K562 (cell line): ENCODE measurements around the gene ITGAX. TPM values are rescaled to one million over a fixed set of nuclear protein-coding genes. Genes with fewer than 3 reads are reported as not detected.

Experiments
- ATAC-seq: fragments of 200-7000 bp; cut with Tn5 transposase; 3 replicates; pipeline ENCODE4 v1.9.1; 2020; ENCODE audit warnings: moderate library complexity
- BruUV-seq: library from RNA; stranded (reverse); fragments of 400-500 nt; replicated peaks from 2 replicates; lab custom pipeline; 2021; lab: Mats Ljungman, UMichigan
- CTCF ChIA-PET: fragments of 300-600 bp; formaldehyde crosslinking; extraction: SDS; loops from one replicate; lab custom pipeline; 2021; ENCODE audit warnings: low intra/inter-chr PET ratio; lab: Yijun Ruan, JAX
- POLR2A ChIA-PET: fragments of 300-600, 350-650 bp; sonication (Branson Sonifier 250); formaldehyde crosslinking; extraction: SDS; loops from one replicate; lab custom pipeline; 2021; ENCODE audit warnings: antibody characterized with exemption, inconsistent platforms; lab: Yijun Ruan, JAX
- DNase-seq, 4 experiments: peaks; one replicate each; pipeline versions ENCODE4 v3.0.0 to v3.0.0-alpha.2; 2011 to 2018; ENCODE audit warnings: low spot score in 3 of 4, mixed read lengths in 3 of 4; ENCODE audit errors: extremely low read depth in 1 of 4
- FAIRE-seq: peaks from 2 replicates; lab custom pipeline; 2011; peaks lifted over from hg19 to GRCh38; lab: Jason Lieb, UNC
- H2AFZ ChIP-seq: 2 replicates; pipeline ENCODE4 v1.6.0; 2011; ENCODE audit warnings: low read depth, low read length, control low read depth, inconsistent platforms
- H3K27ac ChIP-seq: fragments of 200-600 bp; 3 replicates; pipeline ENCODE4 v1.8.0; 2011; ENCODE audit warnings: low read depth, mild to moderate bottlenecking, control low read depth, inconsistent platforms, low read length, moderate library complexity, mixed read lengths; ENCODE audit errors: extremely low read depth
- H3K27me3 ChIP-seq, 2 experiments: fragments of 300-600 bp in 1 of 2; 2 replicates in 1 of 2; 3 replicates in 1 of 2; pipeline versions ENCODE4 v1.6.0 to v1.8.0; 2011; ENCODE audit warnings: inconsistent platforms in 2 of 2, low read length in 2 of 2, mild to moderate bottlenecking in 1 of 2, mixed read lengths in 1 of 2, moderate library complexity in 1 of 2; ENCODE audit not compliant: control insufficient read depth in 2 of 2, insufficient read depth in 2 of 2
- H3K36me3 ChIP-seq: fragments of 300-600 bp; 3 replicates; pipeline ENCODE4 v1.8.0; 2011; ENCODE audit warnings: mild to moderate bottlenecking, low read length, inconsistent platforms; ENCODE audit not compliant: control insufficient read depth, insufficient read depth
- H3K4me1 ChIP-seq, 2 experiments: fragments of 200-600 bp in 1 of 2; replicated peaks in 1 of 2; 2 replicates in 1 of 2; 3 replicates in 1 of 2; pipeline versions ENCODE4 v1.5.1 to v1.8.0; 2011; ENCODE audit warnings: inconsistent platforms in 2 of 2, low read length in 2 of 2, mild to moderate bottlenecking in 1 of 2, mixed read lengths in 1 of 2, moderate library complexity in 1 of 2; ENCODE audit not compliant: control insufficient read depth in 2 of 2, insufficient read depth in 2 of 2
- H3K4me2 ChIP-seq: 2 replicates; pipeline ENCODE4 v1.6.1; 2011; ENCODE audit warnings: low read length, control low read depth, inconsistent platforms, mixed read lengths; ENCODE audit not compliant: insufficient read depth
- H3K4me3 ChIP-seq: fragments of 200-600 bp; sonication (generic), shearing (Covaris generic); 2 replicates; pipeline ENCODE4 v1.5.1; 2016; ENCODE audit warnings: control low read depth, inconsistent platforms
- H3K79me2 ChIP-seq: fragments of 200-600 bp; 3 replicates; pipeline ENCODE4 v1.8.0; 2011; ENCODE audit warnings: low read length, inconsistent platforms; ENCODE audit not compliant: control insufficient read depth, insufficient read depth
- H3K9ac ChIP-seq, 2 experiments: 2 replicates each; pipeline versions ENCODE4 v1.6.0 to v1.6.1; 2011; ENCODE audit warnings: low read depth in 2 of 2, low read length in 2 of 2, control low read depth in 1 of 2, inconsistent platforms in 1 of 2, mild to moderate bottlenecking in 1 of 2, mixed read lengths in 1 of 2; ENCODE audit not compliant: insufficient read depth in 1 of 2
- H3K9me1 ChIP-seq: one replicate; pipeline ENCODE4 v1.6.0; 2011; ENCODE audit warnings: inconsistent platforms, mild to moderate bottlenecking, low read length, moderate library complexity; ENCODE audit not compliant: control insufficient read depth, insufficient read depth
- H3K9me3 ChIP-seq: replicated peaks from 2 replicates; pipeline ENCODE4 v1.5.1; 2011; ENCODE audit warnings: low read depth, low read length, inconsistent platforms; ENCODE audit not compliant: control insufficient read depth, insufficient read depth
- H4K20me1 ChIP-seq: replicated peaks from 2 replicates; pipeline ENCODE4 v1.6.1; 2011; ENCODE audit warnings: low read length, inconsistent platforms, mixed read lengths; ENCODE audit not compliant: control insufficient read depth, insufficient read depth
- HDAC1 ChIP-seq, 2 experiments: fragments of 450-650 bp; IDR thresholded peaks; 2 replicates each; pipeline ENCODE4 v1.6.1; 2016 to 2017; ENCODE audit warnings: inconsistent platforms in 1 of 2, mild to moderate bottlenecking in 1 of 2, moderate library complexity in 1 of 2
- MED1 ChIP-seq: sonication (generic); formaldehyde crosslinking; IDR thresholded peaks from 2 replicates; pipeline ENCODE4 v1.8.1; 2023; ENCODE audit warnings: missing genetic modification reagents, borderline replicate concordance
- TARDBP ChIP-seq: fragments of 450-650 bp; IDR thresholded peaks from 2 replicates; pipeline ENCODE4 v1.6.1; 2016
- WGBS: fragments of 100-300 bp; shearing (Covaris generic); methylation state at CpG from one replicate; pipeline ENCODE4 v1.1.6; 2016; ENCODE audit warnings: low coverage, mixed read lengths; ENCODE audit not compliant: insufficient coverage; ENCODE audit errors: missing lambda C conversion rate; 5-methylcytosine and 5-hydroxymethylcytosine counted together
- in situ Hi-C: fragments of 300-500 bp; cut with MboI; formaldehyde crosslinking; loops from 4 replicates; pipeline ENCODE4 v1.15.0; 2018; ENCODE audit warnings: inconsistent platforms, mixed read lengths
- intact Hi-C: fragments of 100-400 bp; cut with micrococcal nuclease; formaldehyde crosslinking; loops from 2 replicates; pipeline ENCODE4 v1.14.2; 2022
- polyA plus RNA-seq, 8 experiments: library from polyadenylated mRNA; depleted of rRNA in 4 of 8; stranded (reverse) in 5 of 8; unstranded in 3 of 8; fragments of >200 nt; fragmentation: Nextera tagmentation in 2 of 8; fragmentation: Illumina TruSeq in 1 of 8; extraction: Ambion mirVana in 2 of 8; extraction: Trizol in 1 of 8; gene quantifications; 2 replicates each; pipeline versions ENCODE4 v1.2.1 to v1.2.3, GENCODE V29; 2011 to 2014; ENCODE audit warnings: inconsistent platforms in 1 of 8, missing spikeins in 1 of 8
- total RNA-seq, 7 experiments: library from RNA; depleted of rRNA in 6 of 7; stranded (reverse); fragments of >200 nt in 6 of 7; fragmentation: Illumina TruSeq in 2 of 7; extraction: Trizol in 2 of 7; gene quantifications; 2 replicates each; pipeline versions ENCODE4 v1.2.1 to v1.2.3, GENCODE V29; 2011 to 2021; ENCODE audit warnings: low replicate concordance in 1 of 7
- TF ChIP-seq, protein P1 (sequence below), 2 experiments: IDR thresholded peaks in 1 of 2; conservative IDR thresholded peaks in 1 of 2; 2 replicates each; pipeline ENCODE4 v1.6.1; 2016; ENCODE audit warnings: low read depth in 2 of 2, mild to moderate bottlenecking in 1 of 2, missing compliant biosample characterization in 1 of 2, missing genetic modification characterization in 1 of 2, moderate library complexity in 1 of 2
- TF ChIP-seq, protein P2 (sequence below): fragments of 450-650 bp; IDR thresholded peaks from 2 replicates; pipeline ENCODE4 v1.6.1; 2016; ENCODE audit warnings: low read depth

Gene ITGAX
- total and polyA plus RNA-seq, 9 of the 15 experiments (the other 6 are each of a cell fraction or from before 2014, with no cell fraction given): 0.03 to 0.58 (median 0.14) TPM

DNA sequence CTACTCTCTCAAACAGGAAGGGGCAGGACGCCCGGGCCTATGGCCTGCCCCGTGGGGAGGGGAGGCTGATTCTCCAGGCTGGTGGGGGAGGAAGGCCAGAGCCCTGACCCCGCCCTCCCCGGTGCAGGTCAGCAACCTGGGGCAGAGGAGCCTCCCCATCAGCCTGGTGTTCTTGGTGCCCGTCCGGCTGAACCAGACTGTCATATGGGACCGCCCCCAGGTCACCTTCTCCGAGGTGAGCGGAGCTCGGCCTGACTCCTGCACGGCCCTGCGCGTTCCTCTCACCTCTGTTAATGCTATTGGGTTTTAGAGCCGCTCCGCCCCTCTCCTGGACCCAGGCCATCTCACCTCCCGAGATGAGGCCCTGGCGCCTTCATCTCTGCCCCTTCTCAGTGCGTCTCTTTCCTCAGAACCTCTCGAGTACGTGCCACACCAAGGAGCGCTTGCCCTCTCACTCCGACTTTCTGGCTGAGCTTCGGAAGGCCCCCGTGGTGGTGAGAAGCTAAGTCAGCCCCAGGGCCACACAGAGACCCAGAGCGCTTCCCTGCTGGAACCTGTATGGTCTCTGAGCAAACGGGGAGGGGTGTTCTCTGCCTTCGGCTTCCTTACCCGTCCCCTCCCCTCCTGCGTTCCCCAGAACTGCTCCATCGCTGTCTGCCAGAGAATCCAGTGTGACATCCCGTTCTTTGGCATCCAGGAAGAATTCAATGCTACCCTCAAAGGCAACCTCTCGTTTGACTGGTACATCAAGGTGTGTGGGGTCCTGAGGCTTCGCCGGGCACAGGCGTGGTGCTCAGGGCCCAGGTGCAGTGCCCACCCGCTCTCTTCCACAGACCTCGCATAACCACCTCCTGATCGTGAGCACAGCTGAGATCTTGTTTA is 25.1 kb upstream of the ITGAX start:
- ATAC-seq (no peak), FAIRE-seq (no peak), DNase-seq (peak in 1 of 4 experiments; percentile 6)
- H3K4me1 ChIP-seq: peaks cover 0 to 35% of the 10 kb centered on the region in 2 experiments; a peak in 4 of 5 replicates
- no peak overlapping the region for H3K4me3 ChIP-seq
- ChIA-PET POLR2A (interaction anchor here (0.7 to 1.0 kb wide), 4 partner anchors 14 to 347 kb away, joined by 3 to 4 read pairs (median 3); no protein-coding TSS in a partner anchor), CTCF (no interaction called here)
- BruUV-seq: no TSS peak
- no peak overlapping the region for H2AFZ ChIP-seq
- no peaks in the 10 kb centered on the region for H3K9me1 ChIP-seq
- in situ Hi-C loops (no loop called here), intact Hi-C loops (no loop called here)
- 18% methylated on average over 34 of the region's 39 CpGs for WGBS
- TF ChIP-seq HDAC1 (IDR thresholded peaks at IDR 0.05) (no peak), MED1 (CRISPR knock-in tag) (no peak), TARDBP (no peak)
- TF ChIP-seq, protein P1, sequence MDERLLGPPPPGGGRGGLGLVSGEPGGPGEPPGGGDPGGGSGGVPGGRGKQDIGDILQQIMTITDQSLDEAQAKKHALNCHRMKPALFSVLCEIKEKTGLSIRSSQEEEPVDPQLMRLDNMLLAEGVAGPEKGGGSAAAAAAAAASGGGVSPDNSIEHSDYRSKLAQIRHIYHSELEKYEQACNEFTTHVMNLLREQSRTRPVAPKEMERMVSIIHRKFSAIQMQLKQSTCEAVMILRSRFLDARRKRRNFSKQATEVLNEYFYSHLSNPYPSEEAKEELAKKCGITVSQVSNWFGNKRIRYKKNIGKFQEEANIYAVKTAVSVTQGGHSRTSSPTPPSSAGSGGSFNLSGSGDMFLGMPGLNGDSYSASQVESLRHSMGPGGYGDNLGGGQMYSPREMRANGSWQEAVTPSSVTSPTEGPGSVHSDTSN (CRISPR knock-in tag; IDR thresholded peaks at IDR 0.05; ENCODE audit: low read depth): no peak
- TF ChIP-seq, protein P1 (tag; conservative IDR thresholded peaks at IDR 0.05; ENCODE audit: low read depth): no peak
- TF ChIP-seq, protein P2, sequence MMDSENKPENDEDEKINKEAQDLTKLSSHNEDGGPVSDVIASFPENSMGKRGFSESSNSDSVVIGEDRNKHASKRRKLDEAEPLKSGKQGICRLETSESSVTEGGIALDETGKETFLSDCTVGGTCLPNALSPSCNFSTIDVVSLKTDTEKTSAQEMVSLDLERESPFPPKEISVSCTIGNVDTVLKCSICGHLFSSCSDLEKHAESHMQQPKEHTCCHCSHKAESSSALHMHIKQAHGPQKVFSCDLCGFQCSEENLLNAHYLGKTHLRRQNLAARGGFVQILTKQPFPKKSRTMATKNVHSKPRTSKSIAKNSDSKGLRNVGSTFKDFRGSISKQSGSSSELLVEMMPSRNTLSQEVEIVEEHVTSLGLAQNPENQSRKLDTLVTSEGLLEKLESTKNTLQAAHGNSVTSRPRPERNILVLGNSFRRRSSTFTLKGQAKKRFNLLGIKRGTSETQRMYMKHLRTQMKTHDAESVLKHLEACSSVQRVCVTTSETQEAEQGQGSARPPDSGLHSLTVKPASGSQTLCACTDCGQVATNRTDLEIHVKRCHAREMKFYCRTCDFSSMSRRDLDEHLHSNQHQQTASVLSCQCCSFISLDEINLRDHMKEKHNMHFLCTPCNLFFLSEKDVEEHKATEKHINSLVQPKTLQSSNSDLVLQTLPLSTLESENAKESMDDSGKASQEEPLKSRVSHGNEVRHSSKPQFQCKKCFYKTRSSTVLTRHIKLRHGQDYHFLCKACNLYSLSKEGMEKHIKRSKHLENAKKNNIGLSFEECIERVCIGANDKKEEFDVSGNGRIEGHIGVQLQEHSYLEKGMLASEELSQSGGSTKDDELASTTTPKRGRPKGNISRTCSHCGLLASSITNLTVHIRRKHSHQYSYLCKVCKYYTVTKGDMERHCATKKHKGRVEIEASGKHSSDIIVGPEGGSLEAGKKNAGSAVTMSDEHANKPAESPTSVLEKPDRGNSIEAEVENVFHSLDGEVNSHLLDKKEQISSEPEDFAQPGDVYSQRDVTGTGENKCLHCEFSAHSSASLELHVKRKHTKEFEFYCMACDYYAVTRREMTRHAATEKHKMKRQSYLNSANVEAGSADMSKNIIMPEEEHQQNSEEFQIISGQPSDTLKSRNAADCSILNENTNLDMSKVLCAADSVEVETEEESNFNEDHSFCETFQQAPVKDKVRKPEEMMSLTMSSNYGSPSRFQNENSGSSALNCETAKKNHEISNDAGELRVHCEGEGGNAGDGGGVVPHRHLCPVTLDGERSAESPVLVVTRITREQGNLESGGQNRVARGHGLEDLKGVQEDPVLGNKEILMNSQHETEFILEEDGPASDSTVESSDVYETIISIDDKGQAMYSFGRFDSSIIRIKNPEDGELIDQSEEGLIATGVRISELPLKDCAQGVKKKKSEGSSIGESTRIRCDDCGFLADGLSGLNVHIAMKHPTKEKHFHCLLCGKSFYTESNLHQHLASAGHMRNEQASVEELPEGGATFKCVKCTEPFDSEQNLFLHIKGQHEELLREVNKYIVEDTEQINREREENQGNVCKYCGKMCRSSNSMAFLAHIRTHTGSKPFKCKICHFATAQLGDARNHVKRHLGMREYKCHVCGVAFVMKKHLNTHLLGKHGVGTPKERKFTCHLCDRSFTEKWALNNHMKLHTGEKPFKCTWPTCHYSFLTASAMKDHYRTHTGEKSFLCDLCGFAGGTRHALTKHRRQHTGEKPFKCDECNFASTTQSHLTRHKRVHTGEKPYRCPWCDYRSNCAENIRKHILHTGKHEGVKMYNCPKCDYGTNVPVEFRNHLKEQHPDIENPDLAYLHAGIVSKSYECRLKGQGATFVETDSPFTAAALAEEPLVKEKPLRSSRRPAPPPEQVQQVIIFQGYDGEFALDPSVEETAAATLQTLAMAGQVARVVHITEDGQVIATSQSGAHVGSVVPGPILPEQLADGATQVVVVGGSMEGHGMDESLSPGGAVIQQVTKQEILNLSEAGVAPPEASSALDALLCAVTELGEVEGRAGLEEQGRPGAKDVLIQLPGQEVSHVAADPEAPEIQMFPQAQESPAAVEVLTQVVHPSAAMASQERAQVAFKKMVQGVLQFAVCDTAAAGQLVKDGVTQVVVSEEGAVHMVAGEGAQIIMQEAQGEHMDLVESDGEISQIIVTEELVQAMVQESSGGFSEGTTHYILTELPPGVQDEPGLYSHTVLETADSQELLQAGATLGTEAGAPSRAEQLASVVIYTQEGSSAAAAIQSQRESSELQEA: no peak
- H3K27me3 ChIP-seq: peaks cover 7 to 49% of the 10 kb centered on the region in 2 experiments; a peak in 4 of 5 replicates
- no peaks in the 10 kb centered on the region for H3K36me3 ChIP-seq
- no peaks in the 10 kb centered on the region; the same call in 1 of the 2 replicates for H3K9me3 ChIP-seq
- no peaks in the 10 kb centered on the region for H3K79me2 ChIP-seq
- H3K4me2 ChIP-seq: no peak overlapping the region
- no peaks in the 10 kb centered on the region for H4K20me1 ChIP-seq
- no peak overlapping the region for H3K27ac ChIP-seq
- no peak overlapping the region; a peak in 1 of 4 replicates for H3K9ac ChIP-seq
